ENCODE results near the gene ANKS1A. TPM values are rescaled to one million over a fixed set of nuclear protein-coding genes. Genes with fewer than 3 reads are reported as not detected.

Gene ANKS1A
- total RNA-seq, 1 donor from 2014 or later = 17.2 TPM

DNA sequence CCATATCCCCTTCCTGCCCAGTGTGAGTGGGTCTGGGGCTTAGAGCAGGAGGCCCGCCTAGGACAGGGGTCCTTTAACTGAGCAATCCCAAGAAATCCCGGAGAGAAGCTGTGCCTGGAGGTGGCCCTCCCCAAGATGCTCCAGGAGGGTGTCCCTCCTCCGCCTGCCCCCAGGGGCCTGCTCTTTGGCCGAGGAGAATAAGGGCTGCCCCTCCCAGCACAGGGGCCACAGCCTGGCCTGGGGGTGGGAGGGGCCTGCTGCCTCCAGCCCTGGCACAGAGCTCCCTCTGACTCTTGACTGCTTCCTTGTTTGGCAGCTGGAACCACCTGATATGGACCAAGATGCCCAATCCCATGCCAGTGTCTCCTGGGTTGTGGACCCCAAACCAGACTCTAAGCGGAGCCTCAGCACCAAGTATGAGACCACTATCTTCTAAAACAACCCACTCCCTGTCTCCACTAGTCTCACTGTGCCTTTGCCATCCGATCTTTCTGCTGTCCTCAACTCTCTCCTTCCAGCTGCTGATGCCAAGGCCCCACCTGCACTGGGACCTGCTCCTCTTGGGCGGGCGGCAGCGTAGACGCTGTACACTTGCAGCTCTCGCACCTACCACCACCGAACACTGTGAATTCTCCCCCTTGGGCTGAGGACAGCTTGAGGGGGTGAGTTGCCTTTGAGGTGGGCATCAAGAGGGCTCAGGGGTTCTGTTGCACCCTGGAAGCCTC is 197.7 kb downstream of the ANKS1A start:
- H3K27ac Mint-ChIP-seq (ENCODE audit: unreplicated experiment) = no peak overlapping the region

GRCh38 chr6:35087361-35088280 is 198.6 kb downstream of the ANKS1A start:
- DNase-seq (ENCODE audit: low spot score) = peak; percentile 60
- no peak for TF ChIP-seq CTCF (IDR thresholded peaks at IDR 0.05)
- Mint-ChIP-seq H3K36me3 (ENCODE audit: low read depth) (peaks cover 28% of the 10 kb centered on the region), H3K9me3 (ENCODE audit: low read depth) (no peaks in the 10 kb centered on the region), H3K27me3 (ENCODE audit: low read depth) (no peaks in the 10 kb centered on the region), H3K27ac (ENCODE audit: unreplicated experiment) (no peak overlapping the region), H3K4me1 (ENCODE audit: low read depth) (peaks cover 43% of the 10 kb centered on the region), H3K4me3 (ENCODE audit: unreplicated experiment) (no peak overlapping the region)

More for the DNA sequence above, 197.7 kb downstream of the ANKS1A start:
- H3K36me3 Mint-ChIP-seq (ENCODE audit: low read depth) = peaks cover 31% of the 10 kb centered on the region
- TF ChIP-seq CTCF (IDR thresholded peaks at IDR 0.05) = no peak
- no peak overlapping the region for H3K4me3 Mint-ChIP-seq (ENCODE audit: unreplicated experiment)
- H3K4me1 Mint-ChIP-seq (ENCODE audit: low read depth) = peaks cover 41% of the 10 kb centered on the region
- DNase-seq (ENCODE audit: low spot score) = no peak
- no peaks in the 10 kb centered on the region for H3K27me3 Mint-ChIP-seq (ENCODE audit: low read depth)
- H3K9me3 Mint-ChIP-seq (ENCODE audit: low read depth) = no peaks in the 10 kb centered on the region

- no peak for TF ChIP-seq CTCF (IDR thresholded peaks at IDR 0.05)
- peak overlapping the region; percentile 32 for H3K27ac Mint-ChIP-seq (ENCODE audit: unreplicated experiment)
- DNase-seq (ENCODE audit: low spot score) = peak; percentile 75
Measured at GRCh38 chr6:35088281-35089215, 199.5 kb downstream of the ANKS1A start.

DNA sequence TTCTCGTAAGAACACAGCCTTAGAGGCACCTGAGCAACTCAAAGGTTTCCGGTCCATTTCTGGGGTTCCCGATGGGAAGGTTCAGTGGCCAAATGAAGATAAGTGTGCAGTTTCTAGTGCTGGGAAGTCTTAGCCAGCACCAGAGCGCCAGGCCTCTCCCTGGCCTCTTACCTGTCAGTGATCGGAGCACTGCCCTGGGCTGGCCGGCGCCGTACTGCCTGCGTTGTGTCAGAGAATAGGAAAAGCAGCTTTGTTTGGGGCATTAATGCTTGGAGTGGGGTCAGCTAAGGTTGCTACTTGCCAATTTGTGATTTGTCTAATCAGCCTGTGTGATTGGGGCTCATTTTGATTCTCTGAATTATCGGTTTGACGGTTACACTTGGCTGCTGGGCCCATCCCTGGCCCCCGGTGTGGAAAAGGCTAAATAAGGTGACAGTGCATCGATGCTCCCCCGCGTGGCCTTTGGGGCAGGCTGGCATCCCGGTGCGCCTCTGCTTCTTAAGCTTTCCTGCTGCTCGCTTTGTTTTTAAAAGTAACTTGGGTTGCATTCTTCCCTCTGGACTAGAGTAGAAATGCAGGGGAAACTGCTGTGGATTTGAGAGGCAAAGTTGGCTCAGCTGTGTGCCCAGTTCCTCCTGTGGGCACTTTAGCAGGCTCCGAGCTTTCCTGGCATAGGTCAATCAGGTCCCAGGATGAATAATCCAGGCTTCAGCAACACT is 200.3 kb downstream of the ANKS1A start:
- peak; percentile 59 for DNase-seq (ENCODE audit: low spot score)
- no peak for TF ChIP-seq CTCF (IDR thresholded peaks at IDR 0.05)
- Mint-ChIP-seq H3K27me3 (ENCODE audit: low read depth) (no peaks in the 10 kb centered on the region), H3K27ac (ENCODE audit: unreplicated experiment) (peak overlapping the region; percentile 92), H3K36me3 (ENCODE audit: low read depth) (peaks cover 21% of the 10 kb centered on the region), H3K4me1 (ENCODE audit: low read depth) (peaks cover 57% of the 10 kb centered on the region), H3K9me3 (ENCODE audit: low read depth) (no peaks in the 10 kb centered on the region), H3K4me3 (ENCODE audit: unreplicated experiment) (no peak overlapping the region)

More at GRCh38 chr6:35088281-35089215, 199.5 kb downstream of the ANKS1A start:
- peaks cover 52% of the 10 kb centered on the region for H3K4me1 Mint-ChIP-seq (ENCODE audit: low read depth)
- H3K4me3 Mint-ChIP-seq (ENCODE audit: unreplicated experiment) = no peak overlapping the region
- H3K27me3 Mint-ChIP-seq (ENCODE audit: low read depth) = no peaks in the 10 kb centered on the region
- H3K36me3 Mint-ChIP-seq (ENCODE audit: low read depth) = peaks cover 25% of the 10 kb centered on the region
- no peaks in the 10 kb centered on the region for H3K9me3 Mint-ChIP-seq (ENCODE audit: low read depth)

Measured in chondrocyte (in vitro differentiated cells).